Tibial nerve (tissue), 3 donors: ENCODE measurements around the gene DMAP1.

ENCODE experiments used
- POLR2A ChIP-seq, 2 donors: fragments of 450-650 bp; IDR thresholded peaks; one replicate each; pipeline ENCODE4 v1.6.1; 2017; ENCODE audit warnings: antibody characterized with exemption in 2 of 2, mild to moderate bottlenecking in 2 of 2, moderate library complexity in 2 of 2
- TF ChIP-seq, protein P1 (sequence below), 5 experiments: fragments of 200-600 bp in 3 of 5; fragments of 450-650 bp in 2 of 5; sonication (generic) in 3 of 5; IDR thresholded peaks; one replicate each; pipeline ENCODE4 v1.5.1; 2016 to 2019; ENCODE audit warnings: antibody characterized with exemption in 5 of 5, mild to moderate bottlenecking in 3 of 5, moderate library complexity in 2 of 5

DNA sequence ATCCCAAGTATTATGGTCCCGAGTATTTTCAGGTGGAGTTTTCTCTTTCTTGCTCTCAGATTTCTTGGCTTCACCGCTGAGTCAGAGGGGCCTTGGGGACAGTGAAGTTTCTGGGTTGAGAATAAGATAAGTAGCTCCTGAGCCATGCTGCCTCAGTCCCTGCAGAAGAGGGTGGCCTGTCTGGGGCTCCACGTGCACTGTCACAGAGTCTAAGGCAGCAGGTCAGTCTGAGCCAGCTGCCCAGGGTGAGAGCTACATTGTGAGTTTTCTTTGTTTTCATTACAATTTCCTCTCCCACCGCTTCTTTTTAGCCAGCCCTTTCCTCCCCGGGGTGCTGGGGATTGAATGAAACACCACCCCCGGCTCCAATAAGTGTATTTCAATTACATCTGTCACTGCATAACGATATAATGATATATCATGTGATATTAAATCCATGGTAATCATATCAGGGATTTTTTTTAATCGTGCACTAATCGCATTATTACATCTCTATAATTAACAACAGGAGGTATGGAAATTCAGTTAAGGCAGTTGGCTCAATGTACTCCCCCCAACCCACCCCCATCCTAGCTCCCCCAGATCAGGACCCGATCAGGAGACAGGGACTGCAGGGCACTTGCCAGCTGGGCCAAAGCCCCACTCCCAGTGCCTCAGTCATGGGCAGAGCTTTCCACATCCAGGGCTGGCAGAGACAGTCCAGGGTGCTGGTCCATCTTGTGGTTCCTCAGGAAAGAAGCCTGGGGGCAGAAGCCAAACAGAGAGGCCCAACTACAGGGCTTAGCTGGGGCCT lies 43.7 kb downstream of the DMAP1 start:
- TF ChIP-seq POLR2A (IDR thresholded peaks at IDR 0.05), result no peak
- TF ChIP-seq, protein P1, sequence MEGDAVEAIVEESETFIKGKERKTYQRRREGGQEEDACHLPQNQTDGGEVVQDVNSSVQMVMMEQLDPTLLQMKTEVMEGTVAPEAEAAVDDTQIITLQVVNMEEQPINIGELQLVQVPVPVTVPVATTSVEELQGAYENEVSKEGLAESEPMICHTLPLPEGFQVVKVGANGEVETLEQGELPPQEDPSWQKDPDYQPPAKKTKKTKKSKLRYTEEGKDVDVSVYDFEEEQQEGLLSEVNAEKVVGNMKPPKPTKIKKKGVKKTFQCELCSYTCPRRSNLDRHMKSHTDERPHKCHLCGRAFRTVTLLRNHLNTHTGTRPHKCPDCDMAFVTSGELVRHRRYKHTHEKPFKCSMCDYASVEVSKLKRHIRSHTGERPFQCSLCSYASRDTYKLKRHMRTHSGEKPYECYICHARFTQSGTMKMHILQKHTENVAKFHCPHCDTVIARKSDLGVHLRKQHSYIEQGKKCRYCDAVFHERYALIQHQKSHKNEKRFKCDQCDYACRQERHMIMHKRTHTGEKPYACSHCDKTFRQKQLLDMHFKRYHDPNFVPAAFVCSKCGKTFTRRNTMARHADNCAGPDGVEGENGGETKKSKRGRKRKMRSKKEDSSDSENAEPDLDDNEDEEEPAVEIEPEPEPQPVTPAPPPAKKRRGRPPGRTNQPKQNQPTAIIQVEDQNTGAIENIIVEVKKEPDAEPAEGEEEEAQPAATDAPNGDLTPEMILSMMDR (IDR thresholded peaks at IDR 0.05), result no peak
